Measurements from ENCODE around the gene STK33.

The STK33 gene

DNA sequence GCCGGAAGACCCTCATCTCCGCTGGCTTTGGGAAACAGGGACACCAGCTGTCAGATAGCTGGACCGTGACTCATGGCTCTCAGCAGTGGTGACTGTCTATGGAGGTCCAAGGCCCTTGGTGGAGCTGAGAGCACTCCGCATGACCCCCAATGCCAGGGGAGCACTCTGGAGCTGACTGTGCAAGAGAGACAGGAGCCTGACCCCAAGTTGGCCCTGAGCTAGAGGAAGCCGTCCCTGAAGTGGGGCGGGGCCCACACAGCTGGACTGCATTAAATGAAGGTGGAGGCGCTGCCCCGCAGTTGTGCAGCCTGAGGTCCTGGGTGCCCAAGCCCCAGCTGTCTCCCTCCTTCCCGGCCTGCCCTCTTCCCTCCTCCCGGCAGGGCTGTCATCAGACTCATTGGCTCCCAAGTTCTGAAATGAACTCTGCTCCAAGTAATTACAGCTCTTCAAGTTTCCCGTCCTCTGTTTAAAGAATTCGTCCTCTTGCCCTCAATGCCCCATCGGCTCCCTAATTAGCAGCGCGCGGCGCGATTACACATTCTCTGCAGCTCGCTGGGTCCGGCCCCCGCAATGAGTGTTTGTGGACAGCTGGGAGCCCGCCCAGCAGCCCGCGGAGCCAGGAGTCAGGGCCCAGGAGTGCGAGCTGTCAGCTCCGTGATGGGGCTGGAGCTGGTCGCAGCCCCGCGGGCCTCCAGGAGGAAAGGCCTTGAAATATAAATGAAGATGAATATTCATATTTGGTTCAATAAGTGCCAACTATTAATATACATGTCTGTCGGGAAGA, 237.1 kb downstream of the STK33 start:
- Histone ChIP-seq H4K20me1 (ENCODE audit: insufficient read depth, low read length) (no peaks in the 10 kb centered on the region), H3K4me2 (ENCODE audit: insufficient read depth, low read length) (no peak overlapping the region), H3K36me3 (ENCODE audit: insufficient read depth, low read length) (no peaks in the 10 kb centered on the region), H3K79me2 (ENCODE audit: insufficient read depth, low read length) (no peaks in the 10 kb centered on the region), H2AFZ (ENCODE audit: low read depth, low read length) (no peak overlapping the region), H3K4me1 (ENCODE audit: insufficient read depth, low read length) (no peaks in the 10 kb centered on the region), H3K9me3 (ENCODE audit: insufficient read depth, low read length, severe bottlenecking) (no peaks in the 10 kb centered on the region), H3K4me3 (ENCODE audit: low read depth in 1 of 2, low read length in 2 of 2) (no peak overlapping the region), H3K27ac (ENCODE audit: low read length) (no peak overlapping the region), H3K9ac (ENCODE audit: low read depth, low read length) (no peak overlapping the region), H3K27me3 (ENCODE audit: insufficient read depth, low read length, poor library complexity) (peaks cover 17% of the 10 kb centered on the region)
- DNase-seq (no peak), ATAC-seq (ENCODE audit: insufficient read depth, low read depth) (no peak)
- TF ChIP-seq EZH2 (IDR thresholded peaks at IDR 0.05; ENCODE audit: borderline replicate concordance, low read depth, low read length, severe bottlenecking), result no peak
- TF ChIP-seq, protein P1, sequence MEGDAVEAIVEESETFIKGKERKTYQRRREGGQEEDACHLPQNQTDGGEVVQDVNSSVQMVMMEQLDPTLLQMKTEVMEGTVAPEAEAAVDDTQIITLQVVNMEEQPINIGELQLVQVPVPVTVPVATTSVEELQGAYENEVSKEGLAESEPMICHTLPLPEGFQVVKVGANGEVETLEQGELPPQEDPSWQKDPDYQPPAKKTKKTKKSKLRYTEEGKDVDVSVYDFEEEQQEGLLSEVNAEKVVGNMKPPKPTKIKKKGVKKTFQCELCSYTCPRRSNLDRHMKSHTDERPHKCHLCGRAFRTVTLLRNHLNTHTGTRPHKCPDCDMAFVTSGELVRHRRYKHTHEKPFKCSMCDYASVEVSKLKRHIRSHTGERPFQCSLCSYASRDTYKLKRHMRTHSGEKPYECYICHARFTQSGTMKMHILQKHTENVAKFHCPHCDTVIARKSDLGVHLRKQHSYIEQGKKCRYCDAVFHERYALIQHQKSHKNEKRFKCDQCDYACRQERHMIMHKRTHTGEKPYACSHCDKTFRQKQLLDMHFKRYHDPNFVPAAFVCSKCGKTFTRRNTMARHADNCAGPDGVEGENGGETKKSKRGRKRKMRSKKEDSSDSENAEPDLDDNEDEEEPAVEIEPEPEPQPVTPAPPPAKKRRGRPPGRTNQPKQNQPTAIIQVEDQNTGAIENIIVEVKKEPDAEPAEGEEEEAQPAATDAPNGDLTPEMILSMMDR (IDR thresholded peaks at IDR 0.05; ENCODE audit: borderline replicate concordance, extremely low read depth, low read length, poor library complexity, severe bottlenecking), result no peak

DNA sequence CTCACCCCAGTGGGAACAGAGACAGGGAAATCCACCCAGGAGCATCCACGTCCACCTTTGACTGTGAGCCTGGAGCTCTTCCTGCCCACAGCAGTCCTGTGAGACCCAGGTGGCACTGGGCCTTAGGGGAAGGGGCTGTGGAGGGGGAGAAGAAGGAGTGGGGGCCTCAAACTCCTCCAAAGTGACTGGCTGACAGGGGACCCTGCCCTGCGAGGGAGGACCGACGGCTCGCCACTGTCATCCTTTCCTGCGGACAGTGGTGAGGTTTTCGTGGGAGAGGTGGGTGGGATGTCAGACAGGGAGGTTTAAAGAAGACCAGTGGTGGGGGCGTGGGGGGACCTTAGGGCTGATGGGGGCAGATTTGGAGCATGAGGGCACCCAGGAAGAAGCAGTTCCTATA, 237.8 kb downstream of the STK33 start:
- no peaks in the 10 kb centered on the region for H3K36me3 ChIP-seq (ENCODE audit: insufficient read depth, low read length)
- no peaks in the 10 kb centered on the region for H3K9me3 ChIP-seq (ENCODE audit: insufficient read depth, low read length, severe bottlenecking)
- H3K27me3 ChIP-seq (ENCODE audit: insufficient read depth, low read length, poor library complexity), result peaks cover 17% of the 10 kb centered on the region

DNA sequence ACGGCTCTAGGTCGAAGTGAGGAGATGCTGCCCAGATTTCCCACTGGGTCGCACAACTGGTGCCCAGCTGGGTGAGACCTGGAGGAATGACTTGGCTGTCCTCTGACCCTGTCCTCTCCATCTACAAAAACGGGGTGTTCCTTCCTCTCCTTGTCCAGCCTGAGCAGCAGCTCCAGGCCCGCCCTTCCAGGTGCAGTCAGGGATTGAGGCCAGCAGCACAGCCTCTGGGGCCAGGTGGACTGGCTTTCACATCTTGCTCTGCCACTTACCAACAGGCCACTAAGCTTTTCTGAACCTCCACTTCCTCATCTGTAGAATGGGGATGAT, 238.6 kb downstream of the STK33 start:
- no peaks in the 10 kb centered on the region for H4K20me1 ChIP-seq (ENCODE audit: insufficient read depth, low read length)
- no peaks in the 10 kb centered on the region for H3K36me3 ChIP-seq (ENCODE audit: insufficient read depth, low read length)
- H3K4me3 ChIP-seq (ENCODE audit: low read depth in 1 of 2, low read length in 2 of 2), result no peak overlapping the region
- no peak for ATAC-seq (ENCODE audit: insufficient read depth, low read depth)
- H3K27me3 ChIP-seq (ENCODE audit: insufficient read depth, low read length, poor library complexity), result peaks cover 17% of the 10 kb centered on the region
- H3K9ac ChIP-seq (ENCODE audit: low read depth, low read length), result no peak overlapping the region
- no peaks in the 10 kb centered on the region for H3K79me2 ChIP-seq (ENCODE audit: insufficient read depth, low read length)
- H3K4me1 ChIP-seq (ENCODE audit: insufficient read depth, low read length), result no peaks in the 10 kb centered on the region
- no peaks in the 10 kb centered on the region for H3K9me3 ChIP-seq (ENCODE audit: insufficient read depth, low read length, severe bottlenecking)
- no peak overlapping the region for H2AFZ ChIP-seq (ENCODE audit: low read depth, low read length)
- no peak for TF ChIP-seq EZH2 (IDR thresholded peaks at IDR 0.05; ENCODE audit: borderline replicate concordance, low read depth, low read length, severe bottlenecking)
- TF ChIP-seq, protein P1 (IDR thresholded peaks at IDR 0.05; ENCODE audit: borderline replicate concordance, extremely low read depth, low read length, poor library complexity, severe bottlenecking), result no peak
- no peak overlapping the region for H3K27ac ChIP-seq (ENCODE audit: low read length)
- H3K4me2 ChIP-seq (ENCODE audit: insufficient read depth, low read length), result no peak overlapping the region
- DNase-seq, result no peak

More for the DNA sequence above, 237.8 kb downstream of the STK33 start:
- ATAC-seq (ENCODE audit: insufficient read depth, low read depth) (no peak), DNase-seq (no peak)
- H3K9ac ChIP-seq (ENCODE audit: low read depth, low read length), result no peak overlapping the region
- no peak overlapping the region for H3K27ac ChIP-seq (ENCODE audit: low read length)
- H2AFZ ChIP-seq (ENCODE audit: low read depth, low read length), result no peak overlapping the region
- no peaks in the 10 kb centered on the region for H4K20me1 ChIP-seq (ENCODE audit: insufficient read depth, low read length)
- TF ChIP-seq, protein P1 (IDR thresholded peaks at IDR 0.05; ENCODE audit: borderline replicate concordance, extremely low read depth, low read length, poor library complexity, severe bottlenecking), result no peak
- TF ChIP-seq EZH2 (IDR thresholded peaks at IDR 0.05; ENCODE audit: borderline replicate concordance, low read depth, low read length, severe bottlenecking), result no peak
- no peaks in the 10 kb centered on the region for H3K4me1 ChIP-seq (ENCODE audit: insufficient read depth, low read length)
- H3K4me2 ChIP-seq (ENCODE audit: insufficient read depth, low read length), result no peak overlapping the region
- no peak overlapping the region for H3K4me3 ChIP-seq (ENCODE audit: low read depth in 1 of 2, low read length in 2 of 2)
- H3K79me2 ChIP-seq (ENCODE audit: insufficient read depth, low read length), result no peaks in the 10 kb centered on the region
